M059J (cell line): ENCODE data around the gene AP1S3. TPM values are rescaled to one million over a fixed set of nuclear protein-coding genes. Genes with fewer than 3 reads are reported as not detected.

Source experiments
- DNase-seq: peaks from one replicate; pipeline ENCODE4 v3.0.0-alpha.2; 2012; ENCODE audit warnings: low read depth
- total RNA-seq: library from RNA; depleted of rRNA; stranded (reverse); fragments of >200 nt; shearing (Covaris generic); gene quantifications from 2 replicates; pipeline ENCODE4 v1.2.3, GENCODE V29; 2014

The AP1S3 gene
- total RNA-seq, 1 experiment from 2014 or later, result 5.4 TPM

DNA sequence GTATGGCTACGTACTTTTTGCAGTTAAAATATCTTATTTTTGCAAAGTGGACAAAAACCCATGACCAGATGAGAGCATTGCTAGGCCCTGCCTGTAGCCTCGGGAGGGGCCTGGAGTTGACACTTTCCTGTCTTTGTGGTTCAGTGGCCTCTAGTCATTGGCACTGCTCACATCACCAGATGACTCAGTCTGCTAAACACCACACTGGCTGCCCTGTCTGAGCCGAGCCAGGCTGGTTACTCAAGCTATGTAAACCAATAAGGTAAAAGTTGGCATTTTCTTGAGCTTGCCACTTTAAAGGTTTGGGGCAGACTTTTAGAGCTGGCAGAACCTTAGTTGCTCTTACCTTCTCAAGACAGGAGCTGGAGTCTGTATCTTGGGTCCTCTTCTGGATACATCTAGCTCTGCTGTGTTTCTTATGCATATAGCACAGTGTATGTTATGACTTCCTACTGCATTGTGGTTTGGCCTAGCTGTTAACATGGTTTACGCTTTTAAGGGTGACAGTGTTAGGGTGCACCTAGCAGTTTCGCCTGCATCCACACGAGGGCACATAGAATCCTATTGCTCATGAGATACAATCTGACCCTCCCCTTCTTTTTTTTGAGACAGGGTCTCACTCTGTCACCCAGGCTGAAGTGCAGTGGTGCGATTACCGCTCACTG is 76.4 kb downstream of the AP1S3 start:
- DNase-seq, result peak; percentile 96

DNA sequence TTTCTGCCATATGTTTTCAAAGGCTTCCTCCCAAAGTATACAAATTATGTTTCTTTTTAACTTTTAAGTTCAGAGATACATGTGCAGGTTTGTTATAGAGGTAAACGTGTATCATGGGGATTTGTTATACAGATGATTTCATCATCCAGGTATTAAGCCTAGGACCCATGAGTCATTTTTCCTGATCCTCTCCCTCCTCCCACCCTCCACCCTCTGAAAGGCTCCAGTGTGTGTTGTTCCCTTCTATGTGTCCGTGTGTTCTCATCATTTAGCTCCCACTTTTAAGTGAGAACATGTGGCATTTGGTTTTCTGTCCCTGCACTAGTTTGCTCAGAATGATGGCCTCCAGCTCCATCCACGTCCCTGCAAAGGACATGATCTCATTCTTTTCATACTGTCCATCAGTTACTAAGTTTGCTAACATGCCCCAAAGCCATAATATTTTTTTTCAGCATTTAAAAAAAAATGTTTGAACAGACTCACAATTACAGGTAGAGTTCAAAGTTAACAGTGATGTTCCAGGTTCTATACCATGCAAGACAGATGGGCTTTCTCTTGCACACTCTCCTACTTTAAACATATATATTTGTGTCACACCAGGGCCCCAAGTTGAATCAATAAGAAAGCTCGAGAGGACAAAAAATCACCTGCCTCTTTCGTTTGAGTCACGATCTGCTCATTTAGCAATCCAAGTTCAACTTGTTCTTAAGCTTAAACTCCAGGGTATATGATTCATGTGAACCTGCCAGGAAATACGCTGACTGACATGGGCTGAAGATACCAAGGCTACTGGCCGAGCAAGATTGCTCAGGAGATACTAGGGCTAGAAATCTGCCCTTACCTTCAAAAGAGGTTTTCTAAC is 77.6 kb downstream of the AP1S3 start:
- DNase-seq, result peak; percentile 82

GRCh38 chr2:223758131-223758840 is 79.1 kb downstream of the AP1S3 start:
- no peak for DNase-seq

DNA sequence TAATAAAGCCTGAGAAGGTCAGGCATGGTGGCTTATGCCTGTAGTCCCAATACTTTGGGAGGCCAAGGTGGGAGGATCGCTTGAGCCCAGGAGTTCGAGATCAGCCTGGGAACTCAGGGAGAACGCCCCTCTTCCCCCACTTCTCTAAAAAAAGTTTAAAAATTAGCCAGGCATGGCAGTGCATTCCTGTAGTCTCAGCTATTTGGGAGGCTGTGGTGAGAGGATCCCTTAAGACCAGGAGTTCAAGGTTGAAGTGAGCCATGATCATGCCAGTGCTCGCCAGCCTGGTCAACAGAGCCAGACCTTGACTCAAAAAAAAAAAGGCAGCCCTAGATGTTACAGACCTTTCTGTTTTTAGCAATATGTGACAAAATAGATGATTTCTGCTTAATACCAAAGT is 83.4 kb downstream of the AP1S3 start:
- no peak for DNase-seq

DNA sequence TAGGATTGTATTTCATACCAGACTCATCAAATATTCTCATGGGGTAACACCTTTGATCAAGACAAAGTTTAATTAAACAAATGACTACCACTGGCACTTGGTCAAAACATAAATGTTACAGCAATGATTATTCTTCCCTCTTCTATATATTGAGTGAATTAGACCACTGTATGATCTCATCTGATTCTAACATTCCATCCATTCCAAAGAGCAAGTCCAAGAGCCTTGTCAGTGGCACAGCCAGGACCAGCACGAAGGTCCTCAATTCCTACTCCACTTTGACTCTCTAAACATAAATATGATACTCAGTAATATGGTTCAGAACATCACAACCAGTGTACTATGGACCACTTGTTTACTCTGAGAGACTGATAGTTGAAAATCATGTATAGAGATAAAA is 86.4 kb downstream of the AP1S3 start:
- DNase-seq, result no peak

GRCh38 chr2:223747392-223748042 is 89.9 kb downstream of the AP1S3 start:
- DNase-seq, result no peak

- no peak for DNase-seq
Observed at GRCh38 chr2:223746611-223747010, 90.8 kb downstream of the AP1S3 start.

- no peak for DNase-seq
Observed at GRCh38 chr2:223744580-223744979, 92.8 kb downstream of the AP1S3 start.

DNA sequence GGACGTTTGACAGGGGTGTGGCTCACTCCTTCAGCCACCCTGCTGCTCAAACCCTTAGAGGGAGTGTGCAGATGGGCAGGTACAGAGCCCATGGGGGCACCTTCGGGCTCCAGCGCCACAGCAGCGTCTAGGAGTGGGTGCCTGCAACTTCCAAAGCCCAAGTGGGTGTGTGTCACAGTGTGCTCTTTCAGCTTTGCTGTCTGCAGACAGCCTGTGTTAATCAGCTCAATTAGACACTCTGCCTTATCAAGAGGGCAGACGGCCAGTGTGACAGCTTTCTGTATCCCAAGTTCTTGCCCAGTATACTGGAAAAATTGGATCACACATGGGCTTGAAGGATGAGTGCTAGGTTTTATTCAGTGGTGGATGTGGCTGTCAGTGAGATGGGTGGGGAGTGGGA is 96.7 kb downstream of the AP1S3 start:
- no peak for DNase-seq

GRCh38 chr2:223737207-223737606 is 100.2 kb downstream of the AP1S3 start:
- DNase-seq, result no peak

GRCh38 chr2:223736488-223736887 is 100.9 kb downstream of the AP1S3 start:
- no peak for DNase-seq

DNA sequence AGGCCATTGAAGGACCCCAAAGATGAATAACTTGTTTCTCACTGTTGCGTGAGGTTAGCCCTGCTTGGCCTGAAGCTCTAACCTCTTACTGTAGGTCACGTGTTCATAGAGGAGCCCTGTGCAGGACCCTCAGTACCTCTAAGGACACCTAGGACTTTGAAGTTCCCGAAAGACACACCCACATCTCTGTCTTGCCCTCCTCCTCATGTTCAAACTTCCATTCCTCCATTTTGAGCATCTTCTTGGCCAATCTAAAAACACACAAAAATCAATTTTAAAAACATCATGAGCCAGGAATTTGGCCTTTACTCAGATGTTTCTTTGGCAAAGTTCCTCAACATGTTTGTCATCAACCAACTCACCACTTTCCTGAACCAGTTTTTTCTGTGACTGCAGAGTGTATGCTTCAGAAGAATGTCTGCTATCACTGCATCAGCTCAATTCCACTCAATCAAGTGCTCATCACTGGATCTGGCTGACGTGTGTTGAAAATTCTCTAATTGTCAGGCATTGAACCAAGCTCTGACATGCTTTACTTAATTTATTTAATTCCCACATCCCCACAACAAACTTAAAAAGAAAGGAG is 101.6 kb downstream of the AP1S3 start:
- peak; percentile 86 for DNase-seq

DNA sequence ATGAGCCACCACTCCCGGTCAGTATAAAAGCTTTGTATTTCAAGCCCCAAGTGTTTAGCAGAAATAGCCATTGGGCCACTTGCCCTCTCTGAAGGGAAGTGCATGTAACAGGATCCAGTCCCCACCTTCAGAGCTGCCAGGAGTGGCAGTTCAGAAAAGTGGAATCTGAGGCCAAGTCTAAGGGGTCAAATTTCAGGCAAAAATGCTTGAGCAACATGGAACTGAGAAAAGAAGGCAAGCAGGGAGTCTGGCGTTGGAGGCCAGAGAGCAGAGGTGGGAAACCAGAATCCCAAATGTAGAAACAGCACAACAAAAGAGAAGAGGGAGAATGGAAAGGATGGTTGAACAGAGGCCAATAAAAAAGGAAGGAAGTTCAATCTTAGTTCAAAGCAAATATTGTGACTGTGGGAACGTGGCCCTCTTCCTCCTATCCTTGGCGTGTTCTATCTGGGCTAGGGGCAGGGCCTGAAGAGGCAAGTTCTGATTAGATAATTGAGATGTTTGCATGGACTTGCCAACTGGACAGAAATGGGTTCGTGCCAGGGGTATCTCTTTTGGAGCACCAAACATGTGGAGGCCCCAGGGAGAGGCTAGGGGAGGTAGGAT is 102.2 kb downstream of the AP1S3 start:
- DNase-seq, result peak; percentile 29

DNA sequence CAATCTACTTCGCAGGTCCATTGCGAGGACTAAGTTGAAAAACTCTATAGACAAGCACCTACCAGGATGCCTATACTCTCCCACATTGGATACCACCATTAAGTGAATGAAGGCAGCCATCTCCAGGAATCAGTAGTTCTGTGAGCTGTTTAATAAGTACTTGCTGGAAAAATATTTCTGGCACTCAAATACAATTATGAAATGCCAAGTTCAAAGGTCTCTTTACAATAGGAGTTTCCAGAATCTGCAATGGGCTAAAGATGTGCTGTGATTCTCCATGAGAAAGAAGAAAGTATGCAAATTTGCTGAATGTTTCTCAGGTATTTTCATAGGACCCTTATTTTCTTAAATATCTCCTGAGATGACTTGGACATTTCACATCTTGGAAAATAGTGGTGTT is 103.0 kb downstream of the AP1S3 start:
- DNase-seq, result no peak

DNA sequence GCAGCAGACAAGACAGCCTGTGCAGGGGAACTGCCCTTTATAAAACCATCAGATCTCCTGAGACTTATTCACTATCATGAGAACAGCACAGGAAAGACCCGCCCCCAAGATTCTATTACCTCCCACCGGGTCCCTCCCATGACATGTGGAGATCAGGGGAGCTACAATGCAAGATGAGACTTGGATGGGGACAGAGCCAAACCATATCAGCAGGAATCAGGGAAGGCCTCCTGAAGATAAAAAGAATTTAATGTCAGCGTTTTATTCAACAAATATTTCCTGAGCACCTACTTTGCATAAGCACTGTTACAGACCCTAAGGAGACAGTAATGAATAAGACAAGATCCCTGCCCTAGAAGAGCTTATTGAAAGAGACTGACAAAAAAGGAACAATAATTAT is 105.0 kb downstream of the AP1S3 start:
- DNase-seq, result no peak

GRCh38 chr2:223731503-223731902 is 105.9 kb downstream of the AP1S3 start:
- no peak for DNase-seq

- no peak for DNase-seq
Observed at GRCh38 chr2:223729781-223730180, 107.6 kb downstream of the AP1S3 start.

DNA sequence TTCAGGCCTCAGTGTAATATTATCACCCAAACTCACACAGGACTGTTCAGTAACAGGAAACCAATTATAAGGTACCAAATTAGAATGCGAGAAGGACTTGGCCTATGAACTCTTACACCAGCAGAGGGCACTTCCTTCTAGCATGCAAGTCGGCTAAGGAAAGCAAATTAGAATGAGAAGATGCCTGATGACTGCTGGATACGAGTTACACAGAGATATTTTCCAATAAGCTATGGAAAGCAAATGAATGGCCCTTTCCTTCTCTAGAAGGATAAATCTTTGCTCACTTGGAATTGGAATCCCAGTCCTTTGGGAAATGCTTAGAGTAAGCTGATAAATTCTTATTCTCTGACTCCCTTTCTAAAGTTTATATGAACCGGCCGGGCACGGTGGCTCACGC is 109.8 kb downstream of the AP1S3 start:
- peak; percentile 68 for DNase-seq

DNA sequence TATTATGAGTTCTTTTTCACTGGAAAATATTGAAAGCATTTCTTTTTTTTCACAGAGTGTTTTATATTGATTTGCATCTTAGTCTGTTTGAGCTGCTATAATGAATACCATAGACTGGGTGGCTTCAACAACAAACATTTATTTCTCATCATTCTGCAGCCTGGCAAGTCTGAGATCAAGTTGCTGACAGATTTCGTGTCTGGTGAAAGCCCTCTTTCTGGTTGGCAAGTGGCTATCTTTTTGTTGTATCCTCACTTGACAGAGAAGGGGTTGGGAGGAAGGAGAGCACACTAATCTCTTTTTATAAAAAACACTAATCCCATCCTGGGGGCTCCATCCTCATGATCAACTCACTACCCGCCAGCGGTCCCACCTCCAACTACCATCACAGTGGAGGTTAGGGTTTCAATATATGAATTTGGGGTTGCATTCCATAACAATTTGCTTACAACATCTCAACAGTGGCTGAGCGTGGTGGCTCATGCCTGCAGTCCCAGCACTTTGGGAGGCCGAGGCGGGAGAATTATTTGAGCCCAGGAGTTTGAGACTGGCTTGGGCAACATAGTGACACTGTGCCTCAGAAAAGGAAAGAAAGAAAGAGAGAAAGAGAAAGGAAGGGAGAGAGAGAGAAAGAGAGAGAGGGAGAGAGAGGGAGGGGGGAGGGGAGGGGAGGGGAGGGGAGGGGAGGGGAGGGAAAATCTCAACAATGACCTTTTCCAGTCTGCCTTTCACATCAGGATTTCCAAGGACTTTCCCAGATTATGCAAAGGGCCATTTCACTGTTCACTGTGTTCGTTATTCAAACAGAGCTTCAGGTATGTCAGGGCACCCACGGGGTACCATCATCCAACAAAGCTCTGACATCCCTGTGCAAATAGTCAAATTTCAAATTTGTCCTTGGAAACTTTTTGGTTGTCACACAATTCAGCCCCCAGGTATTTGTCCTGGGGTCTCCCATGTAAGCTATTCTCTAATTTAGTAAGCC is 111.1 kb downstream of the AP1S3 start:
- DNase-seq, result no peak

DNA sequence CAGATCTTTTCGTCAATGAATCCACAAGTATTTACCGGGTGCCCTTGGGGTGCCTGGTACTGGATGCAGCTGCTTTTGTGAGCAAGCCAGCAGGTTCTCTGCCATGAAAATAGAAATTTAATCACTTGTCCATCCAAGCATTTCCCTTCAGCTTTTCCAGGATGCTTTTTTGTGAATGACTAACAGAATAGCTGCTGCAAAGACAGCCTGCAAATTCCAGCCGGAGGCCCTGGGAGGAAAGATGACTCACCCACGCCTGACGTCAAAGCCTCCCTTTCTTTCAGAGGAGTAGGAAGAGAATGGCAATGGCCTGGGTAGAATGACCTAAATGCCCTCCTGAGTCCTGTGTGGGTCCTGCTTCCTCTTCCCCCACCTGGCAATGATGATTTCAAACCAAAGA is 111.9 kb downstream of the AP1S3 start:
- peak; percentile 97 for DNase-seq
